GM21526 (cell line): ENCODE results near the gene SELE.
A peak's percentile ranks its signal among the peaks of the same experiment; 100 is the strongest.
"Not testable (repeated sequence)": the region's sequence is repeated elsewhere in the genome, so short reads cannot be mapped to it uniquely, and the experiment has no call there.

ENCODE experiments used
- ATAC-seq: cut with Tn5 transposase; IDR thresholded peaks from one replicate; pipeline ENCODE4 v1.9.1; 2021; ENCODE audit warnings: moderate library complexity; ENCODE audit not compliant: unreplicated experiment, low FRiP score

Gene SELE

GRCh38 chr1:169689395-169689794 lies 44.5 kb downstream of the SELE start:
- ATAC-seq = no peak

- not testable (repeated sequence) for ATAC-seq
Measured at GRCh38 chr1:169688377-169688776, 45.5 kb downstream of the SELE start.

GRCh38 chr1:169683661-169684060 lies 50.2 kb downstream of the SELE start:
- ATAC-seq = no peak

- not testable (repeated sequence) for ATAC-seq
Measured at GRCh38 chr1:169683168-169683567, 50.7 kb downstream of the SELE start.

DNA sequence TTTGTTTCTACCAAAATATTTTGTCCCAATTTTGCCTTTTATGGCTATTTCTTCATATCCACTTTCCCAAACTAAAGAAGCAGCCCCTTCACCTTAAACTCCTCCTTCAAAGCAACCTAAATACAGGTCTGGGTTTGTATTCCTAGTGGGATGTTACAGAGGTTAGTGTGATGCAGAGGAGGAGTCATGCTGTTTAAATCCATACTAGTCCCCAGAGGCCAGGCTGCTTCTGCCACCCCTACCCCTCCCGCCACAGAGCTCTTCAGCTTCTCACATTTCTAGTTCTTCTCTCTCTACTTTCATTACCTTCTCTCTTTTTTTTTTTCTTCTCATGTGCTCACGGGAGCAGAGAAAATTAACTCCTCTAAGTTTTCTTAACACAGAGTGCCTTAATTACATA lies 51.8 kb downstream of the SELE start:
- ATAC-seq = no peak

GRCh38 chr1:169681140-169681539 lies 52.7 kb downstream of the SELE start:
- peak; percentile 47 for ATAC-seq

DNA sequence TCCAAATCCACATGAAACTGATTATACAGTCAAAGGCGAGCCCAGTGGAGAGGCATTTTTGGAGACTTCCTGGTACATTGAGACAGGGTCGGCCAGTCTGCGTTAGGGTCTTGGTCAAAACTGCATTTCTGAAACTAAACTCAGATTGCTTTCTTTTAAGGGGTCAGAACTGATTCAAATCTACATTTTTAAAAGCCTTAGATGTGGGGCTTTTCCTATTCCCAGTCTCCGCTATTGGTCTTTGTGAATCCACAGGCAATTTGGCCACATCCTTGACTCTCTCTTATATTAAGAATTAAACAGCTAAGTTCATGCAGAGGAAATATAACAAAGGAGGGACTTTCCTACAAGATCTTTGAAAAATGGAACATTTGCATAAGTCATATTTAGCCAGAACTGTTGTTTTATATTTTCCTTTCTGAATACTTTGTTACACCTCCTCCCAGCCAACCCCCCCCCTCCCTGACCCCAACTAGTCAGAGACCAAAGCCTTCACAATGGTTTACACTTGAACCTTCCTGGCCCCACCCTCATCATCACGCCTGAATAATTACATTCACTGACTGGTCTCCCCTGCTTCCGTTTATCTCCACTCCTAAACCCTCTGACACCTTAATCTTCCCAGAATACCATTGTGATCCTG lies 53.4 kb downstream of the SELE start:
- ATAC-seq = peak; percentile 44

- no peak for ATAC-seq
Measured at GRCh38 chr1:169679692-169680091, 54.2 kb downstream of the SELE start.

DNA sequence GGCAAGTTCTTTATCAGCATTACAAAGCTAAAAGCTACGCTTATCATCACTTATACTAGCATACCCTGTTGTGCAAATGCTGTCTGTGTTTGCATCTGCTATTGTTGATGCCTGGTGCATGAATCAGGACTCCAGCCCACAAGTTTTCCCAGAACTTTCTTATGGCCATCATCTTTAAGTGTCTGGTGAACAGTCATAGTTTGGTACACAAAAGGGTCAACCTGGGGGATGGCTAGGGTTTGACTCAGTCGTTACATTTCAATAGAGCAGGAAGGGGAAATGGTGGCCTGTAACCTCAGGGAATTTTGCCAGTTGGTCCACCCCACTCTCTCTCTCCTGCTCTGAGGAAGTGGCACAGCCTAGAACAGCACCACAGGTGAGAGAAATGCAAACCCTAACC lies 57.9 kb downstream of the SELE start:
- no peak for ATAC-seq
